HPDE6-E6E7 (cell line): ENCODE results near the gene RAP2B.
"Not testable (repeated sequence)": the region's sequence is repeated elsewhere in the genome, so short reads cannot be mapped to it uniquely, and the experiment has no call there.

Experiments used
- DNase-seq: peaks from one replicate; pipeline ENCODE4 v3.0.0; 2011; ENCODE audit warnings: missing footprints; ENCODE audit errors: extremely low spot score

The RAP2B gene

GRCh38 chr3:153161714-153162512, at the start of gene RAP2B:
TSS of gene RAP2B (plus strand) at chr3:153162226. CDS start at chr3:153162694, 468 bp downstream.
- DNase-seq: peak; percentile 78

GRCh38 chr3:153113541-153113940, 48.5 kb upstream of the RAP2B start:
- no peak for DNase-seq

- DNase-seq: not testable (repeated sequence)
These were observed 47.8 kb upstream of the RAP2B start for GRCh38 chr3:153114270-153114669.

DNA sequence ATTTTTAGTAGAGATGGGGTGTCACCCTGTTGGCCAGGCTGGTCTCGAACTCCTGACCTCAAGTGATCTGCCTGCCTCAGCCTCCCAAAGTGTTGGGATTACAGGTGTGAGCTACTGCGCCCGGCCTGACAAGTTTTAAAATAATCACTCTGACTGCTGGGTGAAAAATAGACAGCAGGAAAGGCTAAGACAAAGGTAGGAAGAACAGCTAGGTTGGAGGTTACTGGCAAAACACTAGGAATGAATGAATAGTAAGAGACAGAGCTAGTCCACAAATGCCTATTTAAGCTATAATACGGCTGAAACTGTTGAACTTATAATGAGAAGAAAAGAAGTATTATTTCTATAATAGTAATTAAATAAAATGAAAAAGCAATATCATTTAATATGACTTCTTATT, 46.7 kb upstream of the RAP2B start:
- DNase-seq: no peak

- DNase-seq: no peak
These were observed 34.2 kb upstream of the RAP2B start for GRCh38 chr3:153127788-153128187.

GRCh38 chr3:153129426-153129825, 32.6 kb upstream of the RAP2B start:
- no peak for DNase-seq

GRCh38 chr3:153129866-153130265, 32.2 kb upstream of the RAP2B start:
- DNase-seq: no peak

DNA sequence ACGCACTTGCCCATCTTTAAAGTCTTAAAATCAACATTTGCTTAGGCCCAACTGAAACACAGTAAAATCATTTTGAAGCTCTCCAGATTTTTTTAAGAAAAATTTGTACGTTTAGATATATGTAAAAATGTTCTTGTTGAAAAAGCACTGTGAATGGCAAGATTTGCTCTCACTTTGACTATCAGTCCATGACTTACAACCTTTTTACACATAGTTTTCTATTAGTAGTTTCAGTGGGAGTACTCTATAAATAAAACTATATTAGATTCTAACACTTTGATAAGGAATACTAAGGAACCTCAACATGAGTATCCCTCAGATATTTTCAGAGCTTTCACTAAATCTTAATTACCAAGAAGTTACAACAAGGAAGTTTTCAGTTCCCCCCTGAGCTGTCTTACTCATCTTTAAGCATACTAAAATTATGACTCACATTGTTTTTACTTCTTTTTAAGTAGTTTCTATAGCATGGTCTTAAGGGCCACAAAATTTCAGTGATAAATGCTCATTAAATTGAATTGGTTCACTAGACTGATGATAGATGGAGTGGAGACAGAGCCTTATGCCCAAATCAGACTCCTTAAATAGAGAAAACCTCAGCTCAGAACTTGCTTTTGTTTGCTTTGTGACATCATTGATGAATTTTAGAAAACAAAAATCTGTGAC, 31.6 kb upstream of the RAP2B start:
- DNase-seq: peak; percentile 38

GRCh38 chr3:153137626-153138025, 24.4 kb upstream of the RAP2B start:
- DNase-seq: no peak

DNA sequence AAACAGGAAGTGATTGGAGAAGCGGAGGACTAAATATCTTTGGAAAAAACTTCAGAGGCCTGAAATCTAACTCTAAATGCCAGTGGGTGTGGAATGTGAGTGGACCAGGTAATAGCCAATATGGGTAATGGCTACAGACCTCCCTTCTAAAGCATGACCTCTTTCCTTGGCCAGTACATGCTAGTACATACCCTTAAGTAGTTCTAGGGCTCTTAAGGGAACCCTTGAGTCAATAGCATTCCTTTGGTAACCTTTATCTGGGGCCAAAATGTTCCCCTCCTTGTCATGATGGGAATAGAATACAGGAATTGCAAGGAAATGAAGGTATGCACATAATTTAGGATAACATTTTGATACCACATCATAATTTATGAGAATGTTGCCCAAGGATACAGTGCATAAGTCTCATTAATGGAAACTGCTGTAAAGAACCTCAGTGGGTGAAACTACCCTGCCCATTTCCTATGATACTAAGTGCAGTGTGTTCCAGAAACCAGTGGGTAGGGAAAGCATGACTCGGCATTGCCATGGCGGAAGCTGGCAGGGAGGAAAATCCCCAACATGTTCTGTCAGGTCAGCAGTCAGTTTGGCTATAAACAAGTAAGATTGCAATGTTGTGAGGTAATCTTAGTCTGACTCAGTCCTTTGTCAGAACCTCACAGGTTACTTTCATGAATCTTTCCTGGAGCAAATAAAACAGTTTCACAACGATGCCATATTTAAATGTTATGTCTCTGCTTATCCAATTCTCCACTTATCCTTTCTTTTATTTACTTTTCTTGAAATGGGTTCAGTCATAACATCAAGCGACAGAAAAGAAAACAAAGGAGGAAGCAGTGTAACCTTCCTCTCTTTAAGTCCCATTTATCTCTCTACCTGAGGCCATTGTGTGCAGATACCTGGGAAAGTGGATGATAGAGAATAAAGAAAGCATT, 23.5 kb upstream of the RAP2B start:
- DNase-seq: peak; percentile 84

GRCh38 chr3:153142961-153143360, 19.1 kb upstream of the RAP2B start:
- no peak for DNase-seq

- DNase-seq: no peak
These were observed 18.0 kb upstream of the RAP2B start for GRCh38 chr3:153144071-153144470.

- DNase-seq: no peak
These were observed 17.2 kb upstream of the RAP2B start for GRCh38 chr3:153144779-153145178.

GRCh38 chr3:153145454-153145853, 16.6 kb upstream of the RAP2B start:
- DNase-seq: no peak

DNA sequence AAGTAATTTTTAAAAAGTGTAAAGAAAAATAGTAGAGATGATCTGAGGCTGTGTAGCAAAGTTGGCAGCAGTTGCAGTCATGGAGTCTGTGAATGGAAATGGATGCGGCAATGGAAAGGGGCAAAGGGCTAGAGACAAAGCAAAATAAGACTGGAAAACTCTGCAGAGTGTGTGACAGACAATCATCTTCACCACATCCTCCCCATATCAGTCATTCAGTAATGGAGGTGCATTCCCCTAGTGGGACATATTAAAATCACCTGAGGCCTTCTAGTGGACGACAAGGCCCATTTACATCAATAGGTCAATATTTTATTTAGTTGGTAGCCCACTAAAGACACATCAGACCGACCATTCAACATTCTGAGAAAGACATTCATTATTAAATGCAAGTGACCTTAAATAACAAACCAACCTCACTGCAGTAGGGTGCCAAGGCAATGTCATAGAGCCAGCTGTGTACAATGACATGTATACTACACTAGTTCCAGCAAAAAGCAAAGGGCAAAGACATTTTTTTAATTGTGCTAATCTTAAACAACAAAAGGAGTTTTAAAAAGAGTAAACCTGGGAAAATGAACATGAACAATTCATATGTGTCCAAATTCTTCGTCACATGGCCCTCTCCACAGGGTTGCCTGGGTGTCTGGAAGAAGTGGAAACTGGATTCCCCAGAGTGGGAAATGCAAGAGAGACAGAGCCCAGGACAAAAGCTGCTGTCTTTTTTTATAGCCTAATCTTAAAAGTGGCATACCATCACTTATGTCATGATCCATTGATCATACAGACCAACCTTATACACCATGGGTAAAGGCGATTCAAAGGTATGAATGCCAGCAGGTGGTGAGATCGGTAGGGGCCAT, 15.6 kb upstream of the RAP2B start:
- DNase-seq: no peak

GRCh38 chr3:153150991-153151390, 11.0 kb upstream of the RAP2B start:
- DNase-seq: no peak

DNA sequence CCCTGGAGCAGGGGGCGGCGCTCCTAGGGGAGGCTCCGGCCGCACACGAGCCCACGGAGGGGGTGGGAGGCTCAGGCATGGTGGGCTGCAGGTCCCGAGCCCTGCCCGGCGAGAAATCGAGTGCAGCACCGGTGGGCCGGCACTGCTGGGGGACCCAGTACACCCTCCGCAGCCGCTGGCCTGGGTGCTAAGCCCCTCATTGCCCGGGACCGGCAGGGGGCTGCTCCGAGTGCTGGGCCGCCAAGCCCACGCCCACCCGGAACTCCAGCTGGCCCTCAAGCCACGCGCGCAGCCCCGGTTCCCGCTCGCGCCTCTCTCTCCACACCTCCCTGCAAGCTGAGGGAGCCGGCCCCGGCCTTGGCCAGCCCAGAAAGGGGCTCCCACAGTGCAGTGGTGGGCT, 6.2 kb upstream of the RAP2B start:
- not testable (repeated sequence) for DNase-seq

DNA sequence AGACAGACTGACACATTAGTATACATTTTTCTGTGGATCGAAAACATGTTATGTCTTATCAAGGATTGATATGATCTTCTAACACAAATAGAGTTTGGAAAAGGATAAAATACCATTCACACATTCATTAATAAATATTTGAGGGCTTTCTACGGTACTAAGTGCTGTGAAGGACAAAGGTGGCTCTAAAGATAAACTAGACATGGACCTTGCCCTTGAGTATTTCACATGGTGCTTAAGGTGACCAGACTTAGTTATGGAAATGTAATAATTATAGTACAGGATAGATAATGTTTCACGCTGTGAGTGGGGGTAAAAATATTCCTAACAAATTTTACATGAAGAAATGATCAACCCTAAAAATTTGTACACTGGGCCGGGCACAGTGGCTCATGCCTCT, 3.8 kb upstream of the RAP2B start:
- no peak for DNase-seq

DNA sequence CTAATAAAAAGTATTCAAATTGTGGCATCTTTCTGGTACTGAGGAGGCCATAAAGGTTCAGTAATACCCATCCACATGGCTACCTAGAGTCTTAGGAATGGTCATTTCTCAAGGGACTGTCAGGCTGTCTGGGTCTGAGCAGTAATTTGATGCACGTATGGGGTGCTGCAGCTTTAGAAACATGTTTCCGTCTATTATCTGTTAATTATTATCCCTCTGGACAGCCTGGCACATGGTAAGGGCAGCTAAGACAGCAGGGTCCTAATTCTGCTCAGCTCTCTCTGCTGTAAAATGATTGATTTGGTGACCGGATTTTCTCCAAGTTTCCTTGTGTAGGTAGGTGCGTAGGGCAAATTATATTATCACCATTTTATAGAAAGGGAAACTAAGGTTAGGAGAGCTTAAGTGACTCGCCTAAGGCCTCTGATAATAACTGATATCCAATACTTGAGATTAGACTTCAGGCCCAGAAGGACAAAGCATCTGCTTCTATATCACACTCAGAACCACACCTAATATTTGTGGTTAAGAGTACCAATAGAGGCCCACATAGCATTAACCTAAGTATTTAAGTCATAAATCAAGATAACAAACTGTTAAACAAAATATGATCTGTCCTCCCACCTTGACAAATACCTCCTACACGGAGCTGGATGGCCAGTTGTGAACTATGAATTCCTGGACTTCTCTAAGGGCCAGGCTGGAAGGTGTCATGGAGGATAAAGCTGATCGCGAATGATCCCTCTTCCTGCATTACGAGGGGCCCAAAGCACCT, 2.9 kb upstream of the RAP2B start:
- no peak for DNase-seq

GRCh38 chr3:153159771-153160397, 2.1 kb upstream of the RAP2B start:
- DNase-seq: no peak
